COLO668 (cell line): ENCODE data around the gene AKNAD1.

Experiments
- DNase-seq: peaks from one replicate; lab custom pipeline; 2025; ENCODE audit not compliant: unreplicated experiment; lab: John Stamatoyannopoulos, UW

Gene AKNAD1

GRCh38 chr1:108832929-108833328, 24.0 kb downstream of the AKNAD1 start:
- no peak for DNase-seq

- DNase-seq = no peak
Measured at GRCh38 chr1:108831225-108831624, 25.7 kb downstream of the AKNAD1 start.

- DNase-seq = peak; percentile 18
Measured at GRCh38 chr1:108830119-108831008, 26.5 kb downstream of the AKNAD1 start.

- peak; percentile 16 for DNase-seq
Measured at GRCh38 chr1:108829498-108829916, 27.4 kb downstream of the AKNAD1 start.

DNA sequence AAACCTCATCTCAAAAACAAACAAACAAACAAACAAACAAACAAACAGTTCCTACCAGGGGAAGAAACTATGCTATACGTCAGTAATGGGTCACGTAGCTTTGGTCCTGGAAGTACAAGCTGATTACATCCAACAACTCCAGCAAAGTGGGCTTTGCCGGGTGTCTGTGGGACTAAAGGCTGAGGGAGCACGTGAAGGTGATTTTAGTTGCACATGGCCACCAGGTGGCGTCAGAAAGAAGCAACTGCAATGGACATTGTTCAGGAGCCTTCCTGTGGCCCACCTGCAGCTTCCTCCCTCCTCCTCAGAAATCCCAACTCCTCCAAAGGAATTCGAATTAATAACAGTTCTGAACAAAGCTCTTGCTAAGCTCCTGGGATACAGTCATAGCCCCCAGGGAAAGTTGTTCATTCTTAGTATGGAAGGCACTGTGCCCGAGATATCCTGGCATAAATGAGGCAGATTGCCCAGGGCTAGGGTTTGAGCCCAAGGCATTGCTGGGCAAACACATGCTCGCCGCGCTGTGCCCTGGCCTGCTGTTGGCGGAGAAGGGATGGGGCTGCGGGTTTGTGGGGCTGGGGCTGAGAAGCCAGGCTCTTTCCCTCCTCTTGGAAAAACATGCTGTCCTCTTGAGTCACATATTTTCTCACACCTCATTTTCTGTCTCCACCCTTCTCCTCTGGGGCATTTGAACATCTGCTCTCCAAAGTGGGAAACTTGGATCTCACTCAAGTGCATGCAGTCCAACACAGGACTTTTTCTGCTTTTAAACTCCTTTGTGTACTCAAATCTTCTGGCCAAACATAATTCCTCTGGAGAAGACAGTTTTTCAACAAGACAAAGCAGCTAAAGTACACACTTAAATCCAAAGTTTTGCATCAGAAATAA, 28.6 kb downstream of the AKNAD1 start:
- peak; percentile 83 for DNase-seq

DNA sequence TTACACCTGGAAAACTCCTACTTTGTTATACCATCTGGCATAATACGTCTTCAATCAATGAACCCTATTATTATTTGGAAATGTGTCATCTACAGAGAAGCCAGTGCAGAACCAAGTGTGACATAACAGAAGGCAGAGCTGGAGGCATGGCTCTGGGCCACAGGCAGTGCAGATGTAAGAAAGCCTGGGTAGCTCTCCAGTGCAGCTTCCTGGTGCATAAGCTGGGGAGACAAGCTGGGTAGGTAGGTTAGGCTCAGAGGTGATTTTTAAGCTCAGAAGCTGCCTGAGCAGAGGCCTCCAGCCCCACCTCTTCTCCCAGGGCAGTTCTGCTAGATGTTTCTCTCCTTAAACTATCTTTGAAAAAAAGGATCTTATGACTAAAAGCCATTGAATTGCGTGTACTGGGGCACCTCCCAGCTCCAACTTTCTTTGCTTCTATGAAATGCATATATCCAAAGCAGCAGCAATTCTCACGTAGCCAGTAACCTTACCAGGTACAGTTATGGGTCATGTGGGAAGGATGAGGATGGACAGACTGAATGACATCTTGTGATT, 30.7 kb downstream of the AKNAD1 start:
- DNase-seq = no peak

DNA sequence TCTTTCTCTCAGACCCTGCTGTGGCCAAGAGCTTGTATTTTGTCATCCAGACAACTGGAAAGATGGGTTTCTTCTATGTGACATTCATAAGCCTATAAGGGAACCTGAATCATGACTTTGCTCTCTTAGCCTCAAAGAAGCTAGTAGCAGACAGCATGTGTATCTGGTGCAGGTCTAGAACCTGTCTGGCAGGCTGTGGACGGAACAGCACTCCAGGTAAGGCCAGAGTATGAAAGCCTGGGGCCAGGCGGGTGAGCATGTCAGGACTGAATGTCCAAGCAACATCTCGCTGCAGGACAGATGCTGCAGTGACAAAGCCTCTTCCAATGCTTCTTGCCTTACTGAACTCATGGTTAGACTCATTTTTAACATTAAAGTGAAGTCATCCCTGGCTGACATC, 32.8 kb downstream of the AKNAD1 start:
- no peak for DNase-seq

DNA sequence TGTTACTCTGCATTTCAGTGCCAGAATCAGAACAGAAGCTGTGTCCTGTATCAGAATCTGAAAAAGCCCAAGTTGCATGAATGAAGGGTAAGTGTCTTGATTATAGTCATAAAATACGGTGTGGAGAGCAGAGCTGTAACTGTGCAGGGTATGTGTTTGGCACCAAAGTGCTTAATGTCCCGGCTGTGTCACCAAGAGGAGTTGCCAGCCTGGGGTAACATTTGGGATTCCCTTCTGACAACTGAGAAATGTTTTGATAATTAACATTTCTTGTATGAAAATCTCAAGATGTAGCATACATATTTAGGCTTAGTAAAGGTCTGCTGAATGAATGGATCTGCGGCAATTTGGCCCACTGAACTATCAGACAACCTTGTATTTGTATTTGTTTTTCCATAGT, 33.3 kb downstream of the AKNAD1 start:
- no peak for DNase-seq

DNA sequence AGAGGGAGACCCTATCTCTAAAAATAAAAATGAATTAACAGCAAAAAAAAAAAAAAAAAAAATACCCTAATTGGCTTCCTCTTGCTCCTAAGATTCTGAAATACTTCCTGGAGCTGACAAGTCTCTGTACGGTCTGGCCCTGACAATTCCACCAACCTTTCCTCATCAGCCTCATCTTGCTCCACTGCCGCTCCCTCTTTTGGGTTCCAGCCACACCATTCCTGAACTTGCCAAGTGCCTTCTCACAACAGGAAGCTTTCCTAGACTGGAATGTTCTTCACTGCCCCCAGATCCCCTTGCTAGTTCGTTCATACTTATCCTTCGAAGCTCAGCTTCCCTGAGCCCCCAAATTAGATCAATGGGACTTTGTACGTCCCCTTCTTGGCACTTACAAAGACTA, 37.0 kb downstream of the AKNAD1 start:
- DNase-seq = no peak

DNA sequence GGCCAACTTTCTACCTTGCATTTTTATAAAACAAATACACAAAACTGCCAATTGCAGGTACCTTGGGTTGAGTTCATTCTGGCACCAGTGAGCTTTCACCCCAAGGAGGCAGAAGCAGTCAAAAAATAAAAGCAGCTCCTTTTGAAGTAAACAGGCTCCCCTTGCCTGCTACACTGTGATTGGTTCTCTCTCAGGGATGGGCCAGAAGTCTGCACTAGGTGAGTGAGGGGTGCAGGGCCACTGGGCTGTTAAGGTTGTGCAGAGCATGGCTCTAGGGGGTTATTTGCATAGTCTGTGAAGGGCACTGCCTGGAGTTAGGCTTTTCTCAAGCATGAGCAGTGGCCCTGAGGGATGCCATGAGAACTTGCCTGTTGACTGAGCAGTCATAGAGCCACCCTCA, 39.1 kb downstream of the AKNAD1 start:
- no peak for DNase-seq

- no peak for DNase-seq
Measured at GRCh38 chr1:108817016-108817415, 39.9 kb downstream of the AKNAD1 start.

DNA sequence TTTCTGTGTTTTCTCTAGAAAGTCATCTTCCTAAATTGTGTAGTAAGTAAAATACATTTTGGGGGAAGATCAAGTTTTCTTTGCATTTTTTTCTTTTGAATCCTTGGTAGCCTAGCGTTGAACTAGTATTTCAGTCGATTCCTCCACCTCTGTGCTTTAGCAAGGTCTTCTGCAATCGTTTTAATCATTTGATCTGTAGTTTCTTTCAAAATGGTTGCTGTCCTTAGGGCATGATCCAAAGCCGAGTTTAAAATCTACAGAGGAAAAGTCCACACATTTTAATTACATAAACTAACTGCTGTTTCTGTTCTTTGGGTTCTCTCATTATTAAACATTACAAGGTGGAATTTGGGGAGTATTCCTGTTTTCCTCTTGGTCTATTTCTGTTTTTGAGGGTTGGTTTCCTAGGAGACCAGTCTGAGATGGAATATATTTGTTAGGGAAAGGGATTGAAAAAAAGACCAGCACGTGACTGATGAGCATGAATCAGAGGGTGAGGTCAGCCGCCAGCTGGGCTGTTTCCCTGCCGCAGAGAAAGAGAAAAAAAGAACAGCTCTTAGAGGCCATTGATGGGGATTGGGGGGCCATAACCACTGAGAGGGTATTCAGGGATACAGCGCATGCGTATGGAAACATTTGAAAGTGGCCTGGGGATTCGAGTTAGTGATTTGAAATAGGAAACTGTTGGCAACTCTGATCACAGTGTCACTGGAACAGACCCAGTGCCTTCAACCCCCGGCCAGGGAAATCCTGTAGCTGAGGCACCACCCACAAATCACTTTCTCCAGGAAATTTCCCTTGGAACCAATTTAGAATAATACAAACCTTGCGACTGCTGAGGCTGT, 40.6 kb downstream of the AKNAD1 start:
- DNase-seq = peak; percentile 34

- no peak for DNase-seq
Measured at GRCh38 chr1:108815566-108815965, 41.3 kb downstream of the AKNAD1 start.

GRCh38 chr1:108814343-108815125, 42.4 kb downstream of the AKNAD1 start:
- no peak for DNase-seq

GRCh38 chr1:108813326-108813725, 43.6 kb downstream of the AKNAD1 start:
- DNase-seq = no peak

GRCh38 chr1:108811611-108812010, 45.3 kb downstream of the AKNAD1 start:
- no peak for DNase-seq

DNA sequence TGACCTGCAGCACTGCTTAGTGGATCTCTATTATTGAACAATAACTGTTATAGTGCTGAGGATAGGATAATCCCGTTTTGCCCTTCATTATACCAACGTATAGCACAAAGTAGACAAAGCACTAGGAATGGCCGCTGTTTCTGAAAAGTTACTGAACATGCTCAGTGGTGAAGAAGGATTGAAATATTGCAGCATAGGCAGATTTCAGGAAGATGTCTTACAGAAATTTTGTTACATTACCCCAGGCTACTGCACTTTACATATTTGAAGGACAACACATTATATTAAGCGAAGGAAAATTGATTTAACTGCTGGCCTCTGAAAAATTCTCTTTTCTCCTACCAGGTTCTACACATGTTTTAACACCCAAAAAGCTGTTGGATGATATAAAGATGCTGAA, 48.5 kb downstream of the AKNAD1 start:
- DNase-seq = no peak

- DNase-seq = no peak
Measured at GRCh38 chr1:108803548-108803947, 53.3 kb downstream of the AKNAD1 start.

GRCh38 chr1:108801101-108801500, 55.8 kb downstream of the AKNAD1 start:
- no peak for DNase-seq

- DNase-seq = no peak
Measured at GRCh38 chr1:108799001-108799400, 57.9 kb downstream of the AKNAD1 start.
